ENCODE measurements around the gene GSE1. TPM values are rescaled to one million over a fixed set of nuclear protein-coding genes. Genes with fewer than 3 reads are reported as not detected.

GSE1 gene
- total and polyA plus RNA-seq, 11 donors = 18.1 to 48.4 (median 37.1) TPM

DNA sequence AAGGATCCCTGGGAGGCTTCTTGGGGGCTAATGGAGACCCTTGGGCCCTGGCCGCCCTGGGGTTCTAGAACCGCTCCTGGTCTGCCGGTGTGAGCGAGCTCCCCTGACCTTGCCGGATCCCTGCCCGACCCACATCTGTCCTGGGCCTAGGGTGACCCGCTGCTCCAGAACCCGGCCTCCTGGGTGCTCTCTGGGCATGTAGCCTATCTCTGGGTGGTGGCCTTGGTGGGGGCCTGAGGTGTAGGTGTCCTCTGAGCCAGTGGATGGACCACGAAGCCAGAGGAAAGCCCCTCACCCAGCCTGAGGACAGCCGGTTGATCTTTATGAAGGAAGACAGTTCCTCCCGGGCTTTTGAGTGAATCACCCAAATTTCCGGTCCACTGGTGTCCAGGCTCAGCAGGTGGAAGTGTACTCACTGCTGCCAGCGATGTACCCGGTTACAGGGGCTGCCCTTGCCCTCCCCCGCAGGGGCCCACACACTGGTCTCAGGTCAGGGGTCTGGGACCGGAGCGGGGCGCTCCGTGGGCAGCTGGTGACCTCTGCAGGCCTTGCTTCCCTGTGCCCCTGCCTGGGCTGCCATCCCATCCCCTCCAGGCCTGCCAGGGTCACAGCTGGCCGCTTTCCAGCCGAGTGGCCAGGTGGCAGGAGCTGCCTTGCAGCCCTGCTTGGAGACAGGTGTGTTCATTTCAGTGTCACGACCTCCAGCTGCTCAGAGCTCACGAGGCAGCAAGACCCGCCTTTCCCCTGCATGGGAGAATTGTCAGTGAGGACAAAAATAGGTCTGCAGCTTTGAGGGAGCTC, 10.5 kb upstream of the GSE1 start:
- DNase-seq (no peak), ATAC-seq (peak in 3 of 4 donors; percentile 11 to 17 (median 14))
- Histone ChIP-seq H3K4me3 (no peak overlapping the region), H3K36me3 (no peaks in the 10 kb centered on the region), H3K9me3 (no peaks in the 10 kb centered on the region), H3K4me1 (peaks cover 0 to 40% (median 18%) of the 10 kb centered on the region in 12 donors), H3K27ac (peak overlapping the region in 5 of 12 donors; percentile 3 to 81 (median 42)), H3K27me3 (no peaks in the 10 kb centered on the region)
- intact Hi-C loops (cut with DNase I) = loop anchor here in 4 of 10 donors (10.0 kb wide), 6 partner anchors 118 to 488 kb away; partner anchors contain the start of gene CIBAR2 (in 1 of the 4)
- TF ChIP-seq, protein P1, sequence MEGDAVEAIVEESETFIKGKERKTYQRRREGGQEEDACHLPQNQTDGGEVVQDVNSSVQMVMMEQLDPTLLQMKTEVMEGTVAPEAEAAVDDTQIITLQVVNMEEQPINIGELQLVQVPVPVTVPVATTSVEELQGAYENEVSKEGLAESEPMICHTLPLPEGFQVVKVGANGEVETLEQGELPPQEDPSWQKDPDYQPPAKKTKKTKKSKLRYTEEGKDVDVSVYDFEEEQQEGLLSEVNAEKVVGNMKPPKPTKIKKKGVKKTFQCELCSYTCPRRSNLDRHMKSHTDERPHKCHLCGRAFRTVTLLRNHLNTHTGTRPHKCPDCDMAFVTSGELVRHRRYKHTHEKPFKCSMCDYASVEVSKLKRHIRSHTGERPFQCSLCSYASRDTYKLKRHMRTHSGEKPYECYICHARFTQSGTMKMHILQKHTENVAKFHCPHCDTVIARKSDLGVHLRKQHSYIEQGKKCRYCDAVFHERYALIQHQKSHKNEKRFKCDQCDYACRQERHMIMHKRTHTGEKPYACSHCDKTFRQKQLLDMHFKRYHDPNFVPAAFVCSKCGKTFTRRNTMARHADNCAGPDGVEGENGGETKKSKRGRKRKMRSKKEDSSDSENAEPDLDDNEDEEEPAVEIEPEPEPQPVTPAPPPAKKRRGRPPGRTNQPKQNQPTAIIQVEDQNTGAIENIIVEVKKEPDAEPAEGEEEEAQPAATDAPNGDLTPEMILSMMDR (IDR thresholded peaks at IDR 0.05) = no peak
- no peak for TF ChIP-seq POLR2A (IDR thresholded peaks at IDR 0.05)
- 68 to 78% (median 71%) methylated on average over 13 to 24 of the region's 24 CpGs for WGBS, 4 donors

DNA sequence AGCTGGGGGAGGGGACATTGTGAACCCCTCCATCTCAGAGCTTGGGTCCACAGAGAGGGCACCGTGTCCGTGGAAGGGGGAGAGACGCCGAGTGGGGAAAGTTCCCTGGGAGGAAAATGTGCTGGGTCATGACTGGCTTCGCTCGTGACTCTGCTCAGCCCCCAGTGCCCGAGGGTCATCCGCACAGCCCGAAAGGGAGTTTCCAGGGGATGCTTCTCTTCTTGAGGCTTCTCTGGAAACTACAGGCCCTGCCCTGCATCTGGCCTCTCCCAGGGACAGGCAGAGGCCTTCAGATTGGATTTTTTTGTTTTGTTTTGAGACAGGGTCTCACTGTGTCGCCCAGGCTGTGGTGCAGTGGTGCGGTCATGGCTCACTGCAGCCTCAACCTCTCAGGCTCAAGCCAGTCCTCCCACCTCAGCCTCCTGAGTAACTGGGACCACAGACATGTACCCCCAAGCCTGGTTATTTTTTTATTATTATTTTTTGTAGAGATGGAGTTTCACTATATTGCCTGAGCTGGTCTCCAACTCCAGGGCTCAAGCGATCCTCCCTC, 9.8 kb upstream of the GSE1 start:
- intact Hi-C loops (cut with DNase I) = loop anchor here in 4 of 10 donors (10.0 kb wide), 6 partner anchors 118 to 488 kb away; partner anchors contain the start of gene CIBAR2 (in 1 of the 4)
- Histone ChIP-seq H3K27ac (peak overlapping the region in 1 of 12 donors; percentile 81), H3K36me3 (no peaks in the 10 kb centered on the region), H3K4me3 (no peak overlapping the region), H3K9me3 (no peaks in the 10 kb centered on the region), H3K4me1 (peaks cover 0 to 41% (median 21%) of the 10 kb centered on the region in 12 donors), H3K27me3 (no peaks in the 10 kb centered on the region)
- DNase-seq = no peak
- TF ChIP-seq, protein P1 (IDR thresholded peaks at IDR 0.05) = no peak
- TF ChIP-seq POLR2A (IDR thresholded peaks at IDR 0.05) = no peak
- WGBS, 4 donors = 70 to 86% (median 83%) methylated on average over 12 of the region's 12 CpGs
- ATAC-seq = no peak

DNA sequence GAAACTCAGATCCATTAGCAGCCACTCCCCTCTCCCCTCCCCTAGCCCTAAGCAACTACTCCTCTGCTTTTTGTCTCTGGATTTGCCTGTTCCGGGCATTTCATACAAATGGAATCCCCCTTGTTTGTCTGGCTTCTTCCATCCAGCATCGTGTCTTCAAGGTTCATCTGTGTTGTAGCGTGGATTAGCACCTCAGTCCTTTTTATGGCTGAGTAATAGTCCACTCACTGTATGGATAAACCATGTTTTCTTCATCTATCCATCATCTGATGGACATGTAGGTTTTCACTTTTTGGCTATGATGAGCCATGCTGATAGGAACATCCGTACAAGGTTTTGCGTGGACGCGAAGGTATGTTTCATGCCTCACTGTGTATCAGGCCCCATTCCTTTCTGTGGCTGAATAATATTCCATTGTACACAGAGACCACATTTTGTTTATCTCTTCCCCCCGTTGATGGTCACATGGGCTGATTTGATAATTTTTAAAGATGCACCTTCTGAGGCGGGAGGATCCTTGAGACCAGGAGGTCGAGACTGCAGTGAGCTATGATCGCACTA, 8.9 kb upstream of the GSE1 start:
- 91 to 97% (median 95%) methylated on average over 9 to 11 of the region's 11 CpGs for WGBS, 4 donors
- H3K4me1 ChIP-seq = peaks cover 0 to 41% (median 21%) of the 10 kb centered on the region in 12 donors
- H3K27me3 ChIP-seq = no peaks in the 10 kb centered on the region
- intact Hi-C loops (cut with DNase I) = loop anchor here in 4 of 10 donors (10.0 kb wide), 6 partner anchors 119 to 489 kb away; partner anchors contain the start of gene CIBAR2 (in 1 of the 4)
- H3K4me3 ChIP-seq = no peak overlapping the region
- ATAC-seq (no peak), DNase-seq (no peak)
- no peak for TF ChIP-seq POLR2A (IDR thresholded peaks at IDR 0.05)
- no peaks in the 10 kb centered on the region for H3K36me3 ChIP-seq
- peak overlapping the region in 1 of 12 donors; percentile 81 for H3K27ac ChIP-seq
- H3K9me3 ChIP-seq = no peaks in the 10 kb centered on the region

DNA sequence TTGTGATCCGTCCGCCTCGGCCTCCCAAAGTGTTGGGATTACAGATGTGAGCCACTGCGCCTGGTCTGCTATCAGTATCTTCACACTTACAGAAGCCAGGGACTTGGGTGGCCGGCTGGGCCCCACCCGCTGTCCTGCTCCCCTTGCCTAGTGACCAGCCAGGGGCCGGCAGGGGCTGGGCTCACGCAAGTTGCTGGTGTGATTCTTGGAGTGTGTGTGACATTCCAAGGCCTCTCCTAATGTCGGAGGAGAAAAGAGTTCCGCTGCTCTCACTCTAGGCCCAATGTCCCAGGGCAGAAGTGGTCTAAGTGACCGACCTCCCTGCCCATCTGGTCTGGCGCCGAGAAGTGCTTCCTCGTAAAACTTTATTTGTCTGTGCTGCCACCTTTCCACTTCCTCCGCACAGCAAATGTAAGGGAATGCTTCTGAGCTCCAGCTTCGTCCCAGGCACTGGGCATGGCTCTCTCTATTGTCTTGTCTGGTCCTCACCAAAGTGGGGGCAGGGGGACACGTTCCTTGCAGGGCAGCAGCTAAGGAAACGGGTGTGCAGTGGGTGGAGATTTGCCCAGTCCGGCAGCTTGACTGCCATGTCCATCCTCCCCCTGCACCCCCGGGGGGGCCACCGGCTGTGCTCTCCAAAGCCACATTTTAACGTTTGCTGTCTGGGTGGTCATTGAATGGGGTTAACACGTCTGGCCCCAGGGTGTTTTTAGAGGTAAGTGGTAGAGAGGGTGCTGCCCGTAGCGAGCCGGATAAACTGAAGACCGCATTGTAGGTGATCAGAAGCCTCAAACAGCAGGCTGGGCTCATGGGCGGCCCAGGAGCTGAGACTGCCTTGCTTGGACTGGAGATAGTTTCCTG, 7.8 kb upstream of the GSE1 start:
- TF ChIP-seq POLR2A (IDR thresholded peaks at IDR 0.05) = no peak
- TF ChIP-seq, protein P1 (IDR thresholded peaks at IDR 0.05) = no peak
- no peaks in the 10 kb centered on the region for H3K9me3 ChIP-seq
- WGBS, 4 donors = 85 to 89% (median 87%) methylated on average over 24 to 28 of the region's 28 CpGs
- H3K4me3 ChIP-seq = no peak overlapping the region
- peaks cover 0 to 38% (median 23%) of the 10 kb centered on the region in 12 donors for H3K4me1 ChIP-seq
- no peak for ATAC-seq
- peak overlapping the region in 1 of 12 donors; percentile 72 for H3K27ac ChIP-seq
- no peak for DNase-seq
- H3K36me3 ChIP-seq = no peaks in the 10 kb centered on the region
- H3K27me3 ChIP-seq = no peaks in the 10 kb centered on the region
- intact Hi-C loops (cut with DNase I) = loop anchor here in 5 of 10 donors (5.0 to 10.0 kb wide), 9 partner anchors 43 to 490 kb away; partner anchors contain the start of gene CIBAR2 (in 1 of the 5)
